Gastrocnemius medialis (tissue), 4 donors: ENCODE data around the gene ZNF865.

Experiments
- POLR2A ChIP-seq, 2 donors: fragments of 450-650 bp; IDR thresholded peaks; one replicate each; pipeline ENCODE4 v1.6.1; 2017; ENCODE audit warnings: antibody characterized with exemption in 2 of 2, mild to moderate bottlenecking in 2 of 2, moderate library complexity in 2 of 2
- TF ChIP-seq, protein P1 (sequence below), 5 experiments: fragments of 450-650 bp in 3 of 5; fragments of 200-600 bp in 2 of 5; sonication (generic) in 2 of 5; IDR thresholded peaks in 4 of 5; conservative IDR thresholded peaks in 1 of 5; 1 replicate in 4 of 5; 2 replicates in 1 of 5; pipeline ENCODE4 v1.5.1; 2016 to 2019; ENCODE audit warnings: antibody characterized with exemption in 5 of 5, mild to moderate bottlenecking in 3 of 5, moderate library complexity in 3 of 5

DNA sequence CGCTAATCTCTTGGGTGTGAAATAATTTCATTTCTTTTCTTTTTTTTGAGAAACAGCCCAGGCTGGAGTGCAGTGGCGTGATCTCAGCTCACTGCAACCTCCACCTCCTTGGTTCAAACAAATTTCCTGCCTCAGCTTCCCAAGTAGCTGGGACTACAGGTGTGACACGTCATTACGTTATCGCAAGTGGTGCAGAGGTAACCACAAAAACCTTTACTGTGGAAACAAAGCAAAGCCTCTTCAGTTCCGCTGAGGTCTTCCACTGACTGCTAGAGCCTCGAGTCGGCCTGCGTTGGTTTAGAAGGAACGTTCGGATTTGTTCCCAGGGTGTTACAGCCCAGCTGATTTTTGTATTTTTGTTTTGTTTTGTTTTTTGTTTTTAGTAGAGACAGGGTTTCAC, 20.9 kb downstream of the ZNF865 start:
- TF ChIP-seq, protein P1, sequence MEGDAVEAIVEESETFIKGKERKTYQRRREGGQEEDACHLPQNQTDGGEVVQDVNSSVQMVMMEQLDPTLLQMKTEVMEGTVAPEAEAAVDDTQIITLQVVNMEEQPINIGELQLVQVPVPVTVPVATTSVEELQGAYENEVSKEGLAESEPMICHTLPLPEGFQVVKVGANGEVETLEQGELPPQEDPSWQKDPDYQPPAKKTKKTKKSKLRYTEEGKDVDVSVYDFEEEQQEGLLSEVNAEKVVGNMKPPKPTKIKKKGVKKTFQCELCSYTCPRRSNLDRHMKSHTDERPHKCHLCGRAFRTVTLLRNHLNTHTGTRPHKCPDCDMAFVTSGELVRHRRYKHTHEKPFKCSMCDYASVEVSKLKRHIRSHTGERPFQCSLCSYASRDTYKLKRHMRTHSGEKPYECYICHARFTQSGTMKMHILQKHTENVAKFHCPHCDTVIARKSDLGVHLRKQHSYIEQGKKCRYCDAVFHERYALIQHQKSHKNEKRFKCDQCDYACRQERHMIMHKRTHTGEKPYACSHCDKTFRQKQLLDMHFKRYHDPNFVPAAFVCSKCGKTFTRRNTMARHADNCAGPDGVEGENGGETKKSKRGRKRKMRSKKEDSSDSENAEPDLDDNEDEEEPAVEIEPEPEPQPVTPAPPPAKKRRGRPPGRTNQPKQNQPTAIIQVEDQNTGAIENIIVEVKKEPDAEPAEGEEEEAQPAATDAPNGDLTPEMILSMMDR (IDR thresholded peaks at IDR 0.05 in 4 of 5, conservative IDR thresholded peaks at IDR 0.05 in 1 of 5) = no peak
- TF ChIP-seq POLR2A (IDR thresholded peaks at IDR 0.05) = no peak
